Measurements from ENCODE around the gene PPIL1. TPM values are rescaled to one million over a fixed set of nuclear protein-coding genes. Genes with fewer than 3 reads are reported as not detected.

PPIL1 gene
- total and polyA plus RNA-seq, 2 of the 13 experiments (the other 11 are each of a cell fraction or from before 2014, with no cell fraction given): 74.2 to 144 TPM

- no peak for TF ChIP-seq CEBPZ (IDR thresholded peaks at IDR 0.05; ENCODE audit: low read length)
- TF ChIP-seq MBNL3 (CRISPR knock-in tag; conservative IDR thresholded peaks at IDR 0.05): no peak
- no peak for TF ChIP-seq ETV5 (CRISPR knock-in tag; IDR thresholded peaks at IDR 0.05; ENCODE audit: borderline replicate concordance)
- TF ChIP-seq ADNP (CRISPR knock-in tag; IDR thresholded peaks at IDR 0.05): 0 out of 2 replicates have a peak, but pooled peaks have one; percentile 28
- no peak for TF ChIP-seq ZFP91 (CRISPR knock-in tag; IDR thresholded peaks at IDR 0.05; ENCODE audit: borderline replicate concordance)
- no peak for TF ChIP-seq CCAR2 (optimal IDR thresholded peaks at IDR 0.05; ENCODE audit: low read depth, low read length)
- TF ChIP-seq REL (CRISPR knock-in tag; conservative IDR thresholded peaks at IDR 0.05): no peak
- TF ChIP-seq ZNF639 (CRISPR knock-in tag; conservative IDR thresholded peaks at IDR 0.05): no peak
- no peak for TF ChIP-seq ZNF18 (CRISPR knock-in tag; IDR thresholded peaks at IDR 0.05; ENCODE audit: insufficient replicate concordance)
- TF ChIP-seq ZNF670 (CRISPR knock-in tag; IDR thresholded peaks at IDR 0.05; ENCODE audit: borderline replicate concordance): no peak
- TF ChIP-seq ZNF343 (CRISPR knock-in tag; IDR thresholded peaks at IDR 0.05): no peak
- 0 out of 2 replicates have a peak, but pooled peaks have one; percentile 7 for TF ChIP-seq ZNF687 (CRISPR knock-in tag; IDR thresholded peaks at IDR 0.05)
- no peak for TF ChIP-seq ZNF260 (CRISPR knock-in tag; IDR thresholded peaks at IDR 0.05; ENCODE audit: borderline replicate concordance, low read depth)
- TF ChIP-seq SOX5 (CRISPR knock-in tag; IDR thresholded peaks at IDR 0.05; ENCODE audit: borderline replicate concordance): peak; percentile 45
- no peak for TF ChIP-seq TEAD2 (CRISPR knock-in tag; IDR thresholded peaks at IDR 0.05)
- peak; percentile 46; the same call in 1 of the 2 replicates for TF ChIP-seq ZMYM3 (CRISPR knock-in tag; IDR thresholded peaks at IDR 0.05)
Observed at GRCh38 chr6:36822506-36823269, 51.9 kb downstream of the PPIL1 start (continued).

Measured in HepG2 (cell line).